ELR (cell line): Measurements from ENCODE around the gene EEFSEC.

Experiments
- DNase-seq: peaks from one replicate; pipeline ENCODE4 v3.0.0-alpha.2; 2015; ENCODE audit warnings: low read depth

The EEFSEC gene

GRCh38 chr3:128289534-128289933 lies 136.3 kb downstream of the EEFSEC start:
- no peak for DNase-seq

DNA sequence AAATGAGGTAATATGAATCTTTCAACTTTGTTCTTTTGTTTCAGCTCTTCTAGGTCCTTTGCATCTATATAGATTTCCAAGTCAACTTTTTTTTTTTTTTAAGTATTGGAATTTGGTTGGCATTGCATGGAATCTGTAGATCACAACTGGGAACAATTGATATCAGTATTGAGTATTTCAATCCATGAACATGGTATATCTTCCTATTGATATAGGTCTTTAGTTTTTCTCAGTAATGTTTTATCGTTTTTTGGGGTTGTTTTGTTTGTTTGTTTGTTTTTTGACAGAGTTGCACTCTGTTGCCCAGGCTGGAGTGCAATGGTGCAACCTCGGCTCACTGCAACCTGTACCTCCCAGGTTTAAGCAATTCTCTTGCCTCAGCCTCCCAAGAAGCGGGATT lies 137.2 kb downstream of the EEFSEC start:
- DNase-seq, result no peak

- no peak for DNase-seq
These were observed 140.6 kb downstream of the EEFSEC start for GRCh38 chr3:128293930-128294329.

DNA sequence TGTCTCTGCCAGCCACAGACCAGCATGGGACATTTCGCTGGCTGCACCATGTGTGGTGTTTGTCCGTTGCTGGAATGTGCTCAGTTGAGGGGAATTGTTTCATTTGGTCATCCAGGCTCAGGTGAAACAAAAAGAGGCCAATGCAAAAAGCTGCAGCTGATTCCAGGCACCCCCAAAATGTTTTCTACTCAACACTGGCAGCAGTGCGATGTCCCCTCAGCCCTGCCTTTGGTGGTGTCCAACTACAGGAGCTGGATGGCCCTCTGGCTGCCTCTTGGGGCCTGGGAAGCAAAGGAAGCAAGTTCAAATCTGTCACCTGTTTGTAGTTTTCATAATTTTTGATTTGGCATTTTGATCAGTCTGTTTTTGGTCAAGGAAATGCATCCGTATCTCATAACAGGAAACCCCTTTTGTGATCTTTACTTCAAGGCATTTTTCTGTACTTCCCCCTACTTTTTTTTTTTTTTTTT lies 141.8 kb downstream of the EEFSEC start:
- DNase-seq, result no peak

GRCh38 chr3:128296469-128297251 lies 143.4 kb downstream of the EEFSEC start:
- no peak for DNase-seq

- DNase-seq, result peak; percentile 82
These were observed 144.3 kb downstream of the EEFSEC start for GRCh38 chr3:128297401-128298138.

- no peak for DNase-seq
These were observed 148.1 kb downstream of the EEFSEC start for GRCh38 chr3:128301186-128302023.

- no peak for DNase-seq
These were observed 153.2 kb downstream of the EEFSEC start for GRCh38 chr3:128306481-128306880.

- peak; percentile 9 for DNase-seq
These were observed 153.8 kb downstream of the EEFSEC start for GRCh38 chr3:128307029-128307633.

- no peak for DNase-seq
These were observed 154.6 kb downstream of the EEFSEC start for GRCh38 chr3:128307781-128308469.

GRCh38 chr3:128309026-128309425 lies 155.7 kb downstream of the EEFSEC start:
- no peak for DNase-seq

GRCh38 chr3:128310286-128311058 lies 157.2 kb downstream of the EEFSEC start:
- DNase-seq, result no peak

DNA sequence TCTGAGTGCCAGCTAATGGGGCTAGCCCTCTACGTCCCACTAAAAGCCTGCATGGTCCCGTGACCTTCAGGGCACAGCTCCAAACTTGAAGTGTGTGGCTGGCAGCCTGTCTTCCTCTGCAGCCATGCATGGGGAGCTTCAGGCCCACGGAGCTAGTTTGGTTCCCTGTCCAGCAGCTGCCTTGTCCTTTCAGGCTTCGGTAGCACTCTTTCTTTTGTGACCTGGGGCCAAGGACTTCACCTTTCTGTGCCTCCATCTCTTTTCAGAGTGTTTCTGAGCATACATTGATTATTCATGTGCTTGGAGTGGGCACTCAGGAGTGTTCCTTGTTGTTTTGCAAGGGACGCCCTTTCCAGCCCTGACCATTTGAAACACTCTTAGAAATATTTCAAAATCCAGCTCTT lies 158.2 kb downstream of the EEFSEC start:
- no peak for DNase-seq

DNA sequence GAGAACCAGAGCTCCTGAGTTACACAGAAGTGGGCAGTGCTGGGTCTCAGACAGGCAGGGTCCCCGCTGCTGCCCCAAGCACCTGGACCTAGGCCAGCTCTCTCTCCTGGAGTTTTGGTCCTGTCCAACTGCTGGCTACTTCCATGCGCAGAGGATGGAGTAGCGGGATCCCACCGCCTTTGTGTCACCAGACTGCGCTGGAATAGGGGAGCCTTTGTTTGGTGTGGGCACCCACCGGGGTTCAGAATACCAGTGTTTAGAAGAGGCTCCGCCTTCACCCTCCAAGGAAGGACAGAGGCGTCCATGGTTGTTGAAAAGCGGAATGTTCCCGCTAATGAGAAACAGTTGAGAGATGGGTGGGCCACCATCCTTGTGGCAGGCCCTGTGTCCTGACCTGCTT lies 159.0 kb downstream of the EEFSEC start:
- no peak for DNase-seq

DNA sequence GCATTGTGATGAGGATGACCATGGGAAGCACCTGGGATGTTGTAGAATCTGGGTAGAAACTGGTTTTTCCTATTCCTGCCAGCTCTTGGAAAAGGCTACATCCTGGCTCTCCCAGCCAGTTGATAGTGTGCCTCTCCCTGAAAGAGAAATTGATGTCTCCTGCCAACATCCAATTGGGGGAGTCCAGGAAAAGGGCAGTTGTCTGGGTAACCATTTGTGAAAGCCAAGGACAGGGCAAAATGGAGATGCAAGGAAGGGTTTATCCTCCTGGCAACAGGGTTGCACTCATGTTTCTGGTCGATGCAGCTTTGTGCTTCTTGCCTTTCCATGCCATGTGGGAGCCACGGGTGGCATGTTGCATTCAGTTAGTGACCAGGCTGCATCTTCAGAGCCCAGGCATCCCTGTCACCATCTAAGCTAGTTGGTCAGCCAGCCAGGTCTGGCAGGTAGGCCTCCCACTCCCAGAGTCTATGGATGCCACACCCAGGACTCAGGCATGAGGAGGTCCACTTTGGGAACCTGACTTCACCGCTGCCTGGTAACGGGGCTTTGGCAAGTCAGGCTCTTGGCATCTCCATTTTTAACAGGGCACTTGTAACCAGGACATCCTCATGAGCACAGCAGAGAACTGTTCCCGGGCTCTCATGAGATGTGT lies 159.9 kb downstream of the EEFSEC start:
- no peak for DNase-seq

- DNase-seq, result no peak
These were observed 160.7 kb downstream of the EEFSEC start for GRCh38 chr3:128313935-128314334.

- no peak for DNase-seq
These were observed 162.0 kb downstream of the EEFSEC start for GRCh38 chr3:128315313-128315712.

DNA sequence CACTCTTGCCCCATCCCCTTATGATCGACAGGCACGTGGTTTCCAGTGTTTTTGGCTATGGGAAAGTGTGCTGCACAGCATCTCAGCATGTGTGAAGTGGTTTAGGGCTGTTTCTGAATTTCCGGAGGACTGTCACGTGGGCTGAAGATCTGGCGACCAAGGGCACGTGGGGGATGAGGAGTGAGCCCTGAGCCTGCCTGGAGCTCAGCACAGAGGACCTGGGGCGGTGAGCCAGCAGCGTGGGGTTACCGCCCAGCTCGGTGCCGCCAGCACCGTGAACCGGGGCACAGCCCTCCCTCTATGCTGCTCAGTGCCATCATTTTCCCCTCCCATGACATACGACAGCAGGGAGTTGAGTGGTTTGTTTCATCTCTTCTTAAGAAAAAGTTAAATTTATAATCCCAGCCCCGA lies 163.2 kb downstream of the EEFSEC start:
- DNase-seq, result no peak

GRCh38 chr3:128317101-128317697 lies 163.9 kb downstream of the EEFSEC start:
- DNase-seq, result no peak
